ENCODE measurements around the gene GRIN1. TPM values are rescaled to one million over a fixed set of nuclear protein-coding genes. Genes with fewer than 3 reads are reported as not detected.
A peak's percentile ranks its signal among the peaks of the same experiment; 100 is the strongest.

Gene GRIN1
- total and polyA plus RNA-seq, 2 of the 8 experiments (the other 6 are each of a cell fraction or from before 2014, with no cell fraction given) = 0.48 to 2.1 TPM

- Histone ChIP-seq H4K8ac (ENCODE audit: extremely low read depth, insufficient read depth, low read length) (peak within 1 kb of the TSS; percentile 80; the same call in 1 of the 2 replicates), H3K4me2 (ENCODE audit: insufficient read depth in 1 of 2, low read depth in 2 of 2, low read length in 2 of 2) (peak within 1 kb of the TSS; percentile 50 to 69), H3K4me3 (ENCODE audit: extremely low read depth in 1 of 4, insufficient read depth in 2 of 4, low read depth in 3 of 4, low read length in 4 of 4) (peak within 1 kb of the TSS in 2 of 4 experiments; percentile 5 to 63; a peak in 3 of 8 replicates), H3K4ac (replicated peaks; ENCODE audit: insufficient read length, low read depth, low read length) (no peak within 1 kb of the TSS), H3K9me3 (ENCODE audit: insufficient read depth in 2 of 2, low read depth in 1 of 2, low read length in 1 of 2) (no peaks in the 10 kb centered on the region), H4K5ac (ENCODE audit: insufficient read length, low read depth, low read length) (no peak within 1 kb of the TSS), H2BK5ac (ENCODE audit: low read depth, low read length) (no peak within 1 kb of the TSS), H4K20me1 (replicated peaks in 1 of 2; ENCODE audit: control insufficient read depth in 1 of 2, insufficient read depth in 2 of 2, low read length in 2 of 2) (peaks cover 0 to 4% of the 10 kb centered on the region in 2 experiments), H3K9ac (replicated peaks in 1 of 4; ENCODE audit: extremely low read depth in 1 of 4, low read depth in 3 of 4, low read length in 3 of 4) (no peak within 1 kb of the TSS), H3K4me1 (replicated peaks in 1 of 4; ENCODE audit: control insufficient read depth in 3 of 4, insufficient read depth in 4 of 4, low read length in 3 of 4) (peaks cover 0 to 7% (median under 1%) of the 10 kb centered on the region in 4 experiments; a peak in 3 of 7 replicates), H3K14ac (ENCODE audit: insufficient read length) (no peak within 1 kb of the TSS), H3K18ac (ENCODE audit: extremely low read depth, low read length) (no peak within 1 kb of the TSS; the same call in 1 of the 2 replicates), H2AFZ (ENCODE audit: low read length) (no peak within 1 kb of the TSS), H3K27ac (ENCODE audit: low read depth, low read length) (no peak within 1 kb of the TSS), H3K23ac (ENCODE audit: insufficient read length) (no peak within 1 kb of the TSS), H4K91ac (replicated peaks; ENCODE audit: insufficient read length, low read length) (no peak within 1 kb of the TSS), H2BK20ac (ENCODE audit: low read length) (no peak within 1 kb of the TSS), H2BK15ac (ENCODE audit: low read length) (no peak within 1 kb of the TSS), H2BK120ac (replicated peaks; ENCODE audit: low read depth, low read length) (no peak within 1 kb of the TSS), H3K79me1 (ENCODE audit: low read depth, low read length) (no peaks in the 10 kb centered on the region), H3K79me2 (ENCODE audit: control insufficient read depth in 1 of 2, insufficient read depth in 2 of 2, low read length in 2 of 2) (no peaks in the 10 kb centered on the region), H2BK12ac (ENCODE audit: low read depth, low read length) (no peak within 1 kb of the TSS), H3K36me3 (ENCODE audit: control insufficient read depth in 2 of 4, insufficient read depth in 4 of 4, low read length in 3 of 4) (no peaks in the 10 kb centered on the region), H2AK5ac (ENCODE audit: low read depth, low read length) (no peak within 1 kb of the TSS), H3K23me2 (ENCODE audit: low read depth, low read length) (peaks cover 3% of the 10 kb centered on the region; the same call in 1 of the 2 replicates), H3K56ac (replicated peaks; ENCODE audit: insufficient read length, low read depth, low read length) (no peak within 1 kb of the TSS), H3K27me3 (replicated peaks in 1 of 4; ENCODE audit: control insufficient read depth in 3 of 4, extremely low read depth in 1 of 4, insufficient read depth in 3 of 4, low read length in 3 of 4) (peaks cover 15 to 36% (median 30%) of the 10 kb centered on the region in 4 experiments)
- ChIA-PET CTCF (ENCODE audit: partially characterized antibody) (interaction anchor here (0.8 to 1.8 kb wide), 11 partner anchors 23 to 112 kb away, joined by 3 to 6 read pairs (median 4); partner anchors contain the start of genes LRRC26, MAN1B1 and RNF224), POLR2A (ENCODE audit: partially characterized antibody) (interaction anchor here (1.0 kb wide), 2 partner anchors 61 to 100 kb away, joined by 3 to 4 read pairs; no protein-coding TSS in a partner anchor)
- 16% methylated on average over 34 of the region's 70 CpGs; no CpG with 5 or more reads in 1 of the 2 experiments for WGBS, 2 experiments (ENCODE audit: extremely low coverage in 1 of 2, insufficient coverage in 1 of 2, insufficient read length in 1 of 2, insufficient replicate concordance in 2 of 2, low coverage in 1 of 2, low lambda C conversion rate in 2 of 2, missing lambda C conversion rate in 1 of 2)
- FAIRE-seq = no peak
- peak in 1 of 2 experiments; percentile 69 for DNase-seq (ENCODE audit: low read depth in 1 of 2, low spot score in 2 of 2)
- TF ChIP-seq TEAD4 (IDR thresholded peaks at IDR 0.05; ENCODE audit: low read depth, low read length) = no peak
- peak; percentile 60 for TF ChIP-seq MAX (IDR thresholded peaks at IDR 0.05)
- no peak for TF ChIP-seq SRF (IDR thresholded peaks at IDR 0.05; ENCODE audit: low read depth, low read length)
- TF ChIP-seq SP4 (IDR thresholded peaks at IDR 0.05; ENCODE audit: low read length) = no peak
- no peak for TF ChIP-seq CBX5 (IDR thresholded peaks at IDR 0.05; ENCODE audit: low read depth, low read length)
- peak; percentile 64 for TF ChIP-seq CTBP2 (IDR thresholded peaks at IDR 0.05; ENCODE audit: borderline replicate concordance, insufficient read depth, insufficient read length, low read length)
- no peak for TF ChIP-seq CEBPB (IDR thresholded peaks at IDR 0.05; ENCODE audit: low read depth, low read length)
- TF ChIP-seq E2F6 (IDR thresholded peaks at IDR 0.05) = 0 out of 2 replicates have a peak, but pooled peaks have one; percentile 25
- no peak for TF ChIP-seq ASH2L (IDR thresholded peaks at IDR 0.05; ENCODE audit: low read length)
- TF ChIP-seq USF2 (IDR thresholded peaks at IDR 0.05; ENCODE audit: low read length) = peak; percentile 73
Observed at GRCh38 chr9:137114613-137115393, 24.2 kb upstream of the GRIN1 start, which contains the start of gene DPP7. DPP7 (minus strand) TSS chr9:137114733; CDS start chr9:137114713, 20 bp downstream.

Measured in H1 (cell line).